GM18951 (cell line): ENCODE measurements around the gene EPB41L5.
"Not testable (repeated sequence)": the region's sequence is repeated elsewhere in the genome, so short reads cannot be mapped to it uniquely, and the experiment has no call there.

Experiments used
- POLR2A ChIP-seq: IDR thresholded peaks from 4 replicates; pipeline ENCODE4 v1.6.1; 2011; ENCODE audit warnings: mild to moderate bottlenecking; ENCODE audit not compliant: insufficient read length, insufficient read depth; ENCODE audit errors: extremely low read depth
- in situ Hi-C: fragments of 300-500 bp; cut with MboI; formaldehyde crosslinking; loops from one replicate; pipeline ENCODE4 v1.12.0; 2022; ENCODE audit warnings: low sequenced_read_pairs, mixed read lengths, inconsistent platforms; ENCODE audit not compliant: unreplicated experiment

The EPB41L5 gene

DNA sequence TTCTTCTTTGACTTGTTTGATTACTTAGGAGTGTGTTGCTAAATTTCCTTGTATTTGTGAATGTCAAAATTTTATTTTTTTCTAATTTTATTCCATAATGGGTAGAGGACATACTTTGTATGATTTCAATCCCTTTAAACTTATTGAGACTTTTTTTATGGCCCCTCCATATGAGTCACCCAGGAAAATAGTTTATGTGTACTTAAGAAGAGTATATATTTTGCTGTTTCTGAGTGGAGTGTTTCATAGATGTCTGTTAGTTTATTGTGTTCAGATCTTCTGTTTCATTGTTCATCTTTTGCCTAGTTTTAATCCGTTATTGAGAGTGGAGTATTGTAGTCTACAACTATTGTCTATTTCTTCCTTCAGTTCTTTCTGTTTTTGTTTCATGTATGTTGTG, 81.9 kb downstream of the EPB41L5 start:
- no peak for TF ChIP-seq POLR2A
- in situ Hi-C loops = no loop called here

DNA sequence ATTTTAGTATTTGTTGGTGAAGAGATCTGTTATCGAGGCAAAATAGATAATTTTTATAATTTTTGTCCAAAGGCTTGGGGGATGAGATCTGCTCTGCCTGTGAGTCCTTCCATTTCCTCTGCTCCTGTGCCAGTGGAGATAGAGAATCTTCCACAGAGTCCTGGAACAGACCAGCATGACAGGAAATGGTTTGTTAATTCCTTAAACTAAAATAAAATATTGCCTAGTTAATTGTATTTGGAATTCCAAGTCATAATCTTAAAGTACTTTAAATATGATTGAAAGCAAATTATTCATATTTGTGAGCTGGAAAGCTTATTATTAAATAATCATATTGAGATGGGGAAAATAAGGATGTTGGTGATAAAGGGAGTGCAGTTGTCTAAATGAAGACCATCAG, 87.8 kb downstream of the EPB41L5 start:
- TF ChIP-seq POLR2A = no peak
- in situ Hi-C loops = no loop called here

DNA sequence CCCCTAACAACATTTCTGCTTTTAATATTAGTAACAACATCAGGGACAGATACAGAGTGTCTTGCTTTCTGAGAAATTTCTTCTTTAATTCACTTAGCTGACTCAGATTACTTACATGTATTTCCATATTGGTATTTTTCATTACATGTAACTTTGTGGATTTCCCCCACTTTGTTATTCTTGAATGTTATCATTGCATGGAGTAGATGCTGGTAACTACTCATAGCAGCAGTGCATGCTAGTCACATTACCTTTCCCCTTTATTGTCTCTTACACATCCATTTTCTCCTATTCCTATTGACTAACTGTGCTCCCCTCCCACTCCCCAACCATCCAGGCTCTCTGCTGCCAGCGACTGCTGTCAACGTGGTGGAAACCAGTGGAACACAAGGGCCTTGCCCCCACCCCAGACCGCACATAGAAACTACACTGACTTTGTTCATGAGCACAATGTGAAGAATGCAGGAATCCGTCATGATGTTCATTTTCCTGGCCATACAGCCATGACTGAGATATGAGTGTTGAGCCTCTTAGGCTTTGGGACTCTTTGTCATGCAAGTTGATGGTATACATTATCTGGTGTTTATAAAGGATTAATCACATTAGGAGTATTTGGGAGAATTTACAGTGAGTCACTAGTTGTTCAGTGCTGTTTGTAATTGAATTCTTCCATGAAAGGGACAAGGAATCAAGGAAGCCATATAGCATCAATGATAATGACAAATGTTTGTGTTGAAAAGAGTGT, 91.0 kb downstream of the EPB41L5 start:
- in situ Hi-C loops = no loop called here

DNA sequence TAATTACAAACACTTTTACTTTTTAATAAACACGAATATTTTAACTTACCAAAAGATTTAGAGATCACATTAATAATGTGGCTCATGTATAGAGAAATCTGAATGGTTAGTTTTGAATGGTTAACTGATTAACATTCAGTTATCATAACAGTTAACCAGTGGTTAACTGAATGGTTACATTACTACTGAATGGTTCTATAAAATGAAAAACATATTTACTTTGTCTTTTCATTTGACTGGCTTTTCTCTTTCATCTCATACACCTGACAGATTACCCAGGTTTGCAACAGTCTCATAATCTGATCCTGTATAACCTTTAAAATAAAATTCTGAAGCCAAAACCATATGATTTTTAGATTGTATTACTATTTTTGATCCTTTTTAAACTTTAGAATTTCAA, 91.9 kb downstream of the EPB41L5 start:
- in situ Hi-C loops = no loop called here
- TF ChIP-seq POLR2A = no peak

More for the DNA sequence above, 91.0 kb downstream of the EPB41L5 start:
- TF ChIP-seq POLR2A = no peak

DNA sequence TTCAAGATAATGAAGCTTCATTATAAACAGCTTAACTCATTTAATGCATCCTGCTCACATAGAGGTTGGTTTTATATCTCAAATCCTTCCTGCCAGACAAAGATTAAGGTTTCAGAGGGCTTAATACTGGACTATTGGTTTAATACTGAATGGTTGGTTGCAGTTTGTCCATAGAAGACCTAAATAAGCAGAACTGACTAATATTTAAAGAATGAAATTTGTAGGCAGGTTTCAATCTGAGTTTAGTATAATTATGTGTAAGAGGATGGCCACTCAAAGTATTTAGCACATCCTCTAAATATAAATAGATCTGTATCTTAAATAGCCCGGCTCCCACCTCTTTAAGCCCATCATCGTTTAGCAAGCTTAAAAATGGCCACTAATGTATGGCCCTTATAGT, 92.5 kb downstream of the EPB41L5 start:
- no peak for TF ChIP-seq POLR2A
- in situ Hi-C loops = no loop called here

DNA sequence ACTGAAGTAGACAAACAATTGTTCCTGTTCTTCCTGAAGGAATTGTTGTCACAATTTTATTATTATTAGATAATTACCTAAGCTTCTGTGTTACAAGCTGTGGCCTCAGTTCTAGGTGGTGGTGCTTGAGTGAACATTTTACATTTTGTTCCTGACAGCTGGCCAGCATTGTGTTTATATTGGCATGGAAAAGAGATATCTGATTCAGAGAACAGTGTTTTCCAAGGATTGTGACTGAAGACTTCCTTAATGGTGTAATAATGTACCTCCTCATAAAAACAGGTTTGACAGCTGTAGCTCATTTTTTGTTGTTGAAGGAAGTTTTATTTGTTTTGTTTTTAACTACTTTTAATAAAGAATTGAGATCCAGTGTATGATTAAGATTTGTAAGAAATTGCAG, 95.2 kb downstream of the EPB41L5 start:
- in situ Hi-C loops = no loop called here
- TF ChIP-seq POLR2A = no peak

DNA sequence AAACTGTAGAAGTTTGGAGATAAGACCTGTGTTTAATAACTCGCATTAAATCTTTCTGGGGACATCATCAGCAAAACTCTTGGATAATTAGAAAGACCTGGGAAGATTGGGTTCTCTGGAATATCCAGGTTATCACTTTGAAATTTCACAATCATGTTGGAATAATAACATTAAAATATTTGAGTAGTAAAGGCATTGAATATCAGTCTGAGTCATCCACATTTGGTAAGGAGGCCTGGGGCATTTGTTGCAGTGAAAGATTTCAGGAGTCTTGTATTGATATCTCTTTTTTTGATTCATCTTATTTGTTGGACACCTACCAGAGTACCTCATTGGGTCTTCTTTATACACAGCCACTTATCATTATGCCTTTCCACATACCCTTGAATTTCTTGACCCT, 95.9 kb downstream of the EPB41L5 start:
- in situ Hi-C loops = no loop called here
- TF ChIP-seq POLR2A = no peak

DNA sequence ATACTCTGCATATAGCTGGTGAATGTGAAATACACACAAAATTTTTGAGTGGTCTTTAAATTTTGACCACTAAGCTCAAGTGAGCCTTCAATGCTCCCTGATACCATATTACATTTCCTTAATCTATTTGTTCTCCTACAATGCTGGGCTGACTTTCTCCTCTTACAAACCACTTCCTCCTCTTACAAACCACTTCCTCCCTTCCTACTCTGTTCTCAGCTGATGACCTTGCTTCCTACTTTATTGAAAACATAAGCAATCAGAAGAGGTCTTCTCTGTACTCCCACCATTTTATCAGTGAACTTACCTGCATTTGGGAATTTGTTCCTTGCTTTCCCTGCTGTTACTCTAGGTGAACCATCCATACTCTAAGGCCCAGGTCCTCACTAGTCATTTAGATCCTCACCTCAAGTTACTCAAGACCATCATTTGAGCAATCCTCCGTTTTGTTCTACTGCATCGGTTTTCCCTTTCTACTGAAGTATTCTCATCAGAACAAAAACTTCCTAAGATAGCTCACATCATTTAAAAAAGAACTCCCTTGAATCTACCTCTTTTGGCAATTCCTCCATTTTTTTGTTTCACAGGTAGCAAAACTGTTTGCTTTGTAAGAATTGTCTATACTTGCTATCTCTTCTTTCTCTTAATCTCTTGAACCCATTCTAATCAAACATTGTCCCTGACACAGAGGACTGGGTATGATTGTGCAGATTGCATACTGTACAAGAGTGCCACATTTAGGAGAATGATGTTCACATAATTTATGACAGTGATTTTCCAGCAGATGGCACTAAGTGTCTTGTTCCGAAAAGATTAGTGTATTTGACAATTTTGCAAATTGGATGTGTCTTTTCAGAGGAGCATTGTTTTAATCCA, 96.5 kb downstream of the EPB41L5 start:
- in situ Hi-C loops = no loop called here
- TF ChIP-seq POLR2A = no peak

DNA sequence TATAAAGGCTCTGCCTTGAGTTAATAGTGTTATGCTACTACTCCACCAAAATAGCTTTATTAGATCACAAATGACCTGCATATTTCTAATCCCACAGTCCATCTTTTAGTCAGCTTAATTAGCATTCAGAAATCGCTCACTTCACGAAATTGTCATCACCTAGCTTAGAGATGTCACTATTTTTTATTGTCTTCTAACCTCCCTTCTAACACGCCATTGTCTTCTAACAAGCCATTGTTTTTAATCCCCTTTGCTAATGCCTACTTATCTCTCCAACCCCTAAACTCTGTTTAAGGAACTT, 97.1 kb downstream of the EPB41L5 start:
- TF ChIP-seq POLR2A = no peak
- in situ Hi-C loops = no loop called here

DNA sequence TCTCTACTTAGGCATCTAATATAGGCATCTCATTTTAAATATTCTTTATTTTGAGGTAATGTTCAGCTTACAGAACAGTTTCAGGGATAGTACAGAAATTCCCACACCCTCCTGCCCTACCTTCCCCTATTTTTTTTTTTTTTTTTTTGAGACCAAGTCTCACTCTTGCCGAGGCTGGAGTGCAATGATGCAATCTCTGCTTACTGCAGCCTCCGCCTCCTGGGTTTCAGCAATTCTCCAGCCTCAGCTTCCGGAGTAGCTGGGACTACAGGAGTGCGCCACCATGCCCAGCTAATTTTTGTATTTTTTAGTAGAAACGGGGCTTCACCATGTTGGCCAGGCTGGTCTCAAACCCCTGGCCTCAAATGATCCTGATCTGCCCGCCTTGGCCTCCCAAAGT, 97.6 kb downstream of the EPB41L5 start:
- TF ChIP-seq POLR2A = no peak
- in situ Hi-C loops = no loop called here

DNA sequence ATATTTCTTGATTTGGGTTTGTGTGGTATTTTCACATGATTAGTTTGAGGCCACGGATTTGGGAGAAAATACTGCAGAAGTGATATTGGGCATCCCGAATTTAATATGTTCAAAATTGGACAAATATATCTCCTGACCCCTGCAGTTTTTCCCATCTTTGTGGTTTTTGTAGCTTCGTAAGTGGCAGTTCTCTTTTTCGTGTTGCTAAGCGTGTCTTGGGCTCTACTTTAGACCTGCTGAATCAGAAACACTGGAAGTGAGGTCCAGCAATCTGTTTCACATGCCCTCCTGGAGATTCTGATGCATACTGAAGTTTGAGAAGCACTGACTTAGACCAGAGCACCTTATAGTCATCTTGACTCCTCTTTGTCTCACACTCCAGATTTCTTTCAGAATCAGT, 98.3 kb downstream of the EPB41L5 start:
- no peak for TF ChIP-seq POLR2A
- in situ Hi-C loops = no loop called here

DNA sequence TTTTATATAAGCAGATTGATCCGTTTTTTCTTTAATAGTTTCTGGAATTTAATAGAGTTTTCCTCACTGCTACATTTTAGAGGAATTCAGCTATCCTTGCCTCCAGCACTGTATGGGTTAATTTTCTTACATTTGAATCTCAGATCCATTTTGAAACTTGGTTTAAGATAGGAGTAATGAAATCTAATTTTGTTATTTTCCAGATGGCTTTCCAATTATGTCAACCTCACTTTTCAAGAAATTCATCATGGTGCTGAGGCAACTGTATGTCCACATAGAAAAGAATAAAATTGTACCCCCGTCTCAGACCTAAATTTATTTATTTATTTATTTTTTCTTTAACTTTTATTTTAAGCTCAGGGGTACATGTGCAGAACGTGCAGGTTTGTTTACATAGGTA, 105.1 kb downstream of the EPB41L5 start:
- in situ Hi-C loops = no loop called here
- no peak for TF ChIP-seq POLR2A

DNA sequence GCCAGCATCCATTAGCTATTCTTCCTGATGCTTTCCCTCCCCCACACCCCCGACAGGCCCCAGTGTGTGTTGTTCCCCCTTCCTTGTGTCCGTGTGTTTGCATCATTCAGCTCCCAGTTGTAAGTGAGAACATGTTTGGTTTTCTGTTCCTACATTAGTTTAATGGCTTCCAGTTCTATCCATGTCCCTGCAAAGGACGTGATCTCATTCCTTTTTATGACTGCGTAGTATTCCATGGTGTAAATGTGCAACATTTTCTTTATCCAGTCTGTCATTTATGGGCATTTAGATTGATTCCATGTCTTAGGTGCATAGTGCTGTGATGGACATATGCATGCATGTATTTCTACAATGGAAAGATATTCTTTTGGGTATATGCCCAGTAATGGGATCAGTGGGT, 105.6 kb downstream of the EPB41L5 start:
- in situ Hi-C loops = no loop called here
- no peak for TF ChIP-seq POLR2A

DNA sequence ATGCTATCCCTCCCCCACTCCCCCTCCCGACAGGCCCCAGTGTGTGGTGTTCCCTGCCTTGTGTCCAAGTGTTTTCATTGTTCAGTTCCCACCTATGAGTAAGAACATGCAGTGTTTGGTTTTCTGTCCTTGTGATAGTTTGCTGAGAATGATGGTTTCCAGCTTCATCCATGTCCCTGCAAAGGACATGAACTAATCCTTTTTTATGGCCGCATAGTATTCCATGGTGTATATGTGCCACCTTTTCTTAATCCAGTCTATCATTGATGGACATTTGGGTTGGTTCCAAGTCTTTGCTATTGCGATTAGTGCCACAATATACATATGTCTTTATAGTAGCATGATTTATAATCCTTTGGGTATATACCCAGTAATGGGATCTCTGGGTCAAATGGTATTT, 108.5 kb downstream of the EPB41L5 start:
- in situ Hi-C loops = not testable (repeated sequence)
